HEK293 (cell line): ENCODE measurements around the gene RCOR2.

Experiments
- CTCF ChIA-PET: fragments of 350-600 bp; formaldehyde crosslinking; extraction: SDS; loops from one replicate; lab custom pipeline; 2021; ENCODE audit warnings: antibody characterized with exemption; lab: Yijun Ruan, JAX
- POLR2A ChIA-PET: fragments of 300-600 bp; formaldehyde crosslinking; extraction: SDS; loops from one replicate; lab custom pipeline; 2020; ENCODE audit warnings: antibody characterized with exemption, inconsistent platforms; lab: Yijun Ruan, JAX
- H3K27ac ChIP-seq: fragments of 200-500 bp; sonication (Bioruptor generic); 2 replicates; pipeline ENCODE4 v1.5.1; 2014; ENCODE audit warnings: low read depth, low read length, control low read depth, inconsistent platforms; ENCODE audit errors: extremely low read depth
- H3K36me3 ChIP-seq, 2 experiments: fragments of 200-500 bp in 1 of 2; sonication (Bioruptor generic) in 1 of 2; 1 replicate in 1 of 2; 2 replicates in 1 of 2; pipeline ENCODE4 v1.5.1; 2014 to 2017; ENCODE audit warnings: inconsistent platforms in 2 of 2, low read length in 2 of 2; ENCODE audit not compliant: control insufficient read depth in 2 of 2, insufficient read depth in 1 of 2
- H3K4me1 ChIP-seq: fragments of 200-500 bp; sonication (Bioruptor generic); 2 replicates; pipeline ENCODE4 v1.5.1; 2014; ENCODE audit warnings: mild to moderate bottlenecking, low read length, inconsistent platforms; ENCODE audit not compliant: control insufficient read depth, insufficient read depth
- H3K4me3 ChIP-seq: 2 replicates; pipeline ENCODE4 v1.5.1; 2011; ENCODE audit warnings: low read depth, mild to moderate bottlenecking, control low read depth, low read length, moderate library complexity
- H3K9me3 ChIP-seq: fragments of 200-500 bp; sonication (Bioruptor generic); 2 replicates; pipeline ENCODE4 v1.5.1; 2014; ENCODE audit warnings: low read depth, low read length, inconsistent platforms; ENCODE audit not compliant: control insufficient read depth, insufficient read depth
- GLI2 ChIP-seq: fragments of 450-650 bp; formaldehyde crosslinking; IDR thresholded peaks from 2 replicates; pipeline ENCODE4; 2017; ENCODE audit warnings: missing biosample characterization, missing genetic modification characterization, low read depth, borderline replicate concordance
- GLI4 ChIP-seq: fragments of 450-650 bp; formaldehyde crosslinking; IDR thresholded peaks from 2 replicates; pipeline ENCODE4 v1.5.1; 2016; ENCODE audit warnings: missing biosample characterization, missing genetic modification characterization
- GLIS1 ChIP-seq: fragments of 450-650 bp; formaldehyde crosslinking; IDR thresholded peaks from 2 replicates; pipeline ENCODE4 v1.5.1; 2016; ENCODE audit warnings: missing biosample characterization, missing genetic modification characterization
- KLF7 ChIP-seq: fragments of 450-650 bp; formaldehyde crosslinking; IDR thresholded peaks from 2 replicates; pipeline ENCODE4 v1.5.1; 2016; ENCODE audit warnings: missing biosample characterization, missing genetic modification characterization, borderline replicate concordance
- PRDM10 ChIP-seq: fragments of 450-650 bp; formaldehyde crosslinking; IDR thresholded peaks from 2 replicates; pipeline ENCODE4 v1.5.1; 2016; ENCODE audit warnings: missing biosample characterization, missing genetic modification characterization
- PRDM6 ChIP-seq: fragments of 450-650 bp; formaldehyde crosslinking; IDR thresholded peaks from 2 replicates; pipeline ENCODE4 v1.5.1; 2017; ENCODE audit warnings: missing biosample characterization, missing genetic modification characterization
- SALL2 ChIP-seq: fragments of 450-650 bp; formaldehyde crosslinking; IDR thresholded peaks from 2 replicates; pipeline ENCODE4 v1.5.0; 2017; ENCODE audit warnings: missing biosample characterization, mild to moderate bottlenecking, missing genetic modification characterization, borderline replicate concordance
- SP2 ChIP-seq: fragments of 450-650 bp; formaldehyde crosslinking; IDR thresholded peaks from 2 replicates; pipeline ENCODE4 v1.5.1; 2016; ENCODE audit warnings: missing biosample characterization, missing genetic modification characterization
- TSHZ1 ChIP-seq: fragments of 450-650 bp; formaldehyde crosslinking; IDR thresholded peaks from 2 replicates; pipeline ENCODE4 v1.5.1; 2016; ENCODE audit warnings: missing biosample characterization, missing genetic modification characterization, borderline replicate concordance
- ZBTB44 ChIP-seq: fragments of 450-650 bp; IDR thresholded peaks from 2 replicates; pipeline ENCODE4 v1.5.1; 2018; ENCODE audit warnings: missing biosample characterization, mild to moderate bottlenecking, missing genetic modification characterization
- ZBTB48 ChIP-seq: fragments of 450-650 bp; formaldehyde crosslinking; IDR thresholded peaks from 2 replicates; pipeline ENCODE4 v1.5.1; 2016; ENCODE audit warnings: missing biosample characterization, missing genetic modification characterization
- ZBTB8A ChIP-seq: fragments of 450-650 bp; formaldehyde crosslinking; IDR thresholded peaks from 2 replicates; pipeline ENCODE4 v1.5.1; 2016; ENCODE audit warnings: missing biosample characterization, missing genetic modification characterization
- ZEB2 ChIP-seq: fragments of 450-650 bp; formaldehyde crosslinking; IDR thresholded peaks from 2 replicates; pipeline ENCODE4 v1.5.1; 2016; ENCODE audit warnings: missing biosample characterization, missing genetic modification characterization
- ZFP37 ChIP-seq: fragments of 450-650 bp; formaldehyde crosslinking; IDR thresholded peaks from 2 replicates; pipeline ENCODE4 v1.5.1; 2016; ENCODE audit warnings: missing biosample characterization, missing genetic modification characterization
- ZNF513 ChIP-seq: fragments of 450-650 bp; IDR thresholded peaks from 2 replicates; pipeline ENCODE4 v1.5.1; 2018; ENCODE audit warnings: missing biosample characterization, missing genetic modification characterization
- ZNF626 ChIP-seq: fragments of 450-650 bp; sonication (Bioruptor Pico); formaldehyde crosslinking; IDR thresholded peaks from 2 replicates; pipeline ENCODE4 v1.5.1; 2018; ENCODE audit warnings: missing biosample characterization, missing genetic modification characterization, inconsistent platforms
- ZNF707 ChIP-seq: fragments of 450-650 bp; formaldehyde crosslinking; IDR thresholded peaks from 2 replicates; pipeline ENCODE4 v1.5.1; 2016; ENCODE audit warnings: missing biosample characterization, missing genetic modification characterization
- ZNF768 ChIP-seq: fragments of 450-650 bp; formaldehyde crosslinking; IDR thresholded peaks from 2 replicates; pipeline ENCODE4 v1.5.1; 2018; ENCODE audit warnings: missing biosample characterization, mild to moderate bottlenecking, missing genetic modification characterization
- ZXDB ChIP-seq: fragments of 450-650 bp; formaldehyde crosslinking; IDR thresholded peaks from 2 replicates; pipeline ENCODE4 v1.5.1; 2016; ENCODE audit warnings: missing biosample characterization, missing genetic modification characterization

RCOR2 gene

GRCh38 chr11:63916837-63917691, at the start of gene RCOR2 (continued):
- no peak for TF ChIP-seq GLI2 (tag by site-specific recombination)
- TF ChIP-seq SP2: peak; percentile 39
- TF ChIP-seq GLIS1 (tag by site-specific recombination): peak; percentile 95
- no peak for TF ChIP-seq ZBTB48 (tag by site-specific recombination)
- TF ChIP-seq ZEB2 (tag by site-specific recombination): no peak
- TF ChIP-seq PRDM6: no peak
- no peak for TF ChIP-seq SALL2 (tag by site-specific recombination)
- no peak for TF ChIP-seq KLF7 (tag by site-specific recombination)
- TF ChIP-seq GLI4: no peak
- no peak for TF ChIP-seq PRDM10
- no peak for TF ChIP-seq ZNF626 (tag by site-specific recombination)
- TF ChIP-seq ZBTB8A (tag by site-specific recombination): no peak
- peak; percentile 54; the same call in 1 of the 2 replicates for TF ChIP-seq ZXDB
- TF ChIP-seq, all 188 proteins: peak for 12

GRCh38 chr11:63966444-63966843, 49.5 kb upstream of the RCOR2 start:
- ChIA-PET POLR2A (interaction anchor here (0.6 to 1.4 kb wide), 2 partner anchors 8 to 219 kb away, joined by 3 to 6 read pairs; partner anchors contain the start of genes COX8A and STIP1), CTCF (interaction anchor here (1.9 kb wide), 1 partner anchor 20 kb away, joined by 7 read pairs; no protein-coding TSS in a partner anchor)
- Histone ChIP-seq H3K9me3 (no peaks in the 10 kb centered on the region), H3K4me3 (no peak overlapping the region), H3K27ac (no peak overlapping the region), H3K4me1 (no peaks in the 10 kb centered on the region), H3K36me3 (no peaks in the 10 kb centered on the region)
- TF ChIP-seq ZNF513 (tag by site-specific recombination) (no peak), ZBTB44 (no peak), ZNF768 (no peak), GLI4 (no peak), ZNF707 (no peak), TSHZ1 (tag by site-specific recombination) (no peak), PRDM6 (no peak), ZFP37 (tag by site-specific recombination) (no peak)
